GM19023 (cell line): Measurements from ENCODE around the gene RHOT2.

Experiments
- ATAC-seq: cut with Tn5 transposase; IDR thresholded peaks from one replicate; pipeline ENCODE4 v1.9.1; 2021; ENCODE audit warnings: mild to moderate bottlenecking, moderate library complexity; ENCODE audit not compliant: unreplicated experiment

RHOT2 gene

GRCh38 chr16:695355-696089 is 27.6 kb downstream of the RHOT2 start:
- ATAC-seq: no peak

- no peak for ATAC-seq
Measured at GRCh38 chr16:698911-699671, 31.2 kb downstream of the RHOT2 start.

- no peak for ATAC-seq
Measured at GRCh38 chr16:700684-701584, 33.0 kb downstream of the RHOT2 start.

GRCh38 chr16:702341-702740 is 34.4 kb downstream of the RHOT2 start:
- no peak for ATAC-seq

GRCh38 chr16:703406-703805 is 35.5 kb downstream of the RHOT2 start:
- ATAC-seq: no peak

GRCh38 chr16:704047-704446 is 36.1 kb downstream of the RHOT2 start:
- no peak for ATAC-seq

GRCh38 chr16:704552-705380 is 36.8 kb downstream of the RHOT2 start:
- no peak for ATAC-seq

- no peak for ATAC-seq
Measured at GRCh38 chr16:705431-706188, 37.7 kb downstream of the RHOT2 start, which contains the start of gene FBXL16. Gene FBXL16 (minus strand): TSS chr16:705801. CDS start chr16:697405, 8,396 bp downstream.

GRCh38 chr16:706189-707061 is 38.5 kb downstream of the RHOT2 start:
- no peak for ATAC-seq

GRCh38 chr16:707062-707538 is 39.2 kb downstream of the RHOT2 start:
- ATAC-seq: no peak

- no peak for ATAC-seq
Measured at GRCh38 chr16:708019-708418, 40.1 kb downstream of the RHOT2 start.

GRCh38 chr16:708959-709358 is 41.0 kb downstream of the RHOT2 start:
- no peak for ATAC-seq

- ATAC-seq: no peak
Measured at GRCh38 chr16:709566-710499, 41.9 kb downstream of the RHOT2 start.

- no peak for ATAC-seq
Measured at GRCh38 chr16:710500-711075, 42.7 kb downstream of the RHOT2 start.

- ATAC-seq: no peak
Measured at GRCh38 chr16:711084-711483, 43.2 kb downstream of the RHOT2 start.

GRCh38 chr16:711548-712320 is 43.8 kb downstream of the RHOT2 start:
- no peak for ATAC-seq
